Measurements from ENCODE around the gene UBXN7. TPM values are rescaled to one million over a fixed set of nuclear protein-coding genes. Genes with fewer than 3 reads are reported as not detected.

The UBXN7 gene
- total and polyA plus RNA-seq, 2 donors (not counting 3 experiments of a cell fraction or from before 2014, with no cell fraction given), result 9.9 to 57.0 TPM

DNA sequence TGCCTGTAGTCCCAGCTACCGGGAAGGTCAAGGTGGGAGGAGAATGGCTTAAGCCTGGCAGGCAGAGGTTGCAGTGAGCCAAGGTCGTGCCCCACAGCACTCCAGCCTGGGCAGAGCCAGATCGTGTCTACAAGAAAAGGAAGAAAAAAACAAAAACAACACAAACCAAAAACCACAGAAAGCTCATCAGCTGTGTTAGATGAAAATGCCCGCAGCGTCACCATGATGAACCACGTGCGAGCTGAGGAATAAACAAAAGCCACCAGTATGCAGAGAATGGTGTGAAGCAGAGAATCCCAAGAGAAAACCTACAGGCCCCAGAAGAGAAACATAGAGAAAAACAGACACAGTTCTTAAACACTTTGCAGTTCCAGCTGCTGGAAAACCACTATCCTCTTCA is 74.3 kb downstream of the UBXN7 start:
- TF ChIP-seq, protein P1, sequence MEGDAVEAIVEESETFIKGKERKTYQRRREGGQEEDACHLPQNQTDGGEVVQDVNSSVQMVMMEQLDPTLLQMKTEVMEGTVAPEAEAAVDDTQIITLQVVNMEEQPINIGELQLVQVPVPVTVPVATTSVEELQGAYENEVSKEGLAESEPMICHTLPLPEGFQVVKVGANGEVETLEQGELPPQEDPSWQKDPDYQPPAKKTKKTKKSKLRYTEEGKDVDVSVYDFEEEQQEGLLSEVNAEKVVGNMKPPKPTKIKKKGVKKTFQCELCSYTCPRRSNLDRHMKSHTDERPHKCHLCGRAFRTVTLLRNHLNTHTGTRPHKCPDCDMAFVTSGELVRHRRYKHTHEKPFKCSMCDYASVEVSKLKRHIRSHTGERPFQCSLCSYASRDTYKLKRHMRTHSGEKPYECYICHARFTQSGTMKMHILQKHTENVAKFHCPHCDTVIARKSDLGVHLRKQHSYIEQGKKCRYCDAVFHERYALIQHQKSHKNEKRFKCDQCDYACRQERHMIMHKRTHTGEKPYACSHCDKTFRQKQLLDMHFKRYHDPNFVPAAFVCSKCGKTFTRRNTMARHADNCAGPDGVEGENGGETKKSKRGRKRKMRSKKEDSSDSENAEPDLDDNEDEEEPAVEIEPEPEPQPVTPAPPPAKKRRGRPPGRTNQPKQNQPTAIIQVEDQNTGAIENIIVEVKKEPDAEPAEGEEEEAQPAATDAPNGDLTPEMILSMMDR (IDR thresholded peaks at IDR 0.05; ENCODE audit: extremely low read depth in 1 of 2, insufficient read depth in 1 of 2, low read depth in 1 of 2, low read length in 2 of 2), result no peak
- TF ChIP-seq JUN (IDR thresholded peaks at IDR 0.05; ENCODE audit: borderline replicate concordance, insufficient read depth, insufficient read length, low read depth), result no peak
- TF ChIP-seq, protein P2, sequence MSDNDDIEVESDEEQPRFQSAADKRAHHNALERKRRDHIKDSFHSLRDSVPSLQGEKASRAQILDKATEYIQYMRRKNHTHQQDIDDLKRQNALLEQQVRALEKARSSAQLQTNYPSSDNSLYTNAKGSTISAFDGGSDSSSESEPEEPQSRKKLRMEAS (IDR thresholded peaks at IDR 0.05; ENCODE audit: insufficient read depth, insufficient read length), result no peak
- TF ChIP-seq FOS (IDR thresholded peaks at IDR 0.05; ENCODE audit: borderline replicate concordance, insufficient read depth, low read length), result no peak
- no peak for TF ChIP-seq POLR2A (IDR thresholded peaks at IDR 0.05; ENCODE audit: low read depth, low read length)
- TF ChIP-seq GATA2 (IDR thresholded peaks at IDR 0.05; ENCODE audit: insufficient read depth, insufficient read length, low read depth, low read length), result no peak
- TF ChIP-seq POLR2AphosphoS5 (IDR thresholded peaks at IDR 0.05; ENCODE audit: insufficient read depth, low read depth, low read length), result no peak
- no peak for TF ChIP-seq MYC (IDR thresholded peaks at IDR 0.05; ENCODE audit: low read depth, low read length)
- TF ChIP-seq EZH2 (IDR thresholded peaks at IDR 0.05; ENCODE audit: borderline replicate concordance, low read depth, low read length, severe bottlenecking), result no peak
- no peak overlapping the region for H3K4me3 ChIP-seq (replicated peaks in 1 of 3; ENCODE audit: insufficient read depth in 1 of 3, low read depth in 1 of 3, low read length in 3 of 3)
- no peaks in the 10 kb centered on the region for H3K4me1 ChIP-seq (ENCODE audit: control insufficient read depth, extremely low read depth, insufficient read depth, low read length)
- no peaks in the 10 kb centered on the region for H3K9me3 ChIP-seq (replicated peaks; ENCODE audit: control insufficient read depth, insufficient read depth, low read length)
- no TSS peak for BruUV-seq (replicated peaks)
- ChIA-PET CTCF (interaction anchor here (1.6 kb wide), 1 partner anchor 104 kb away, joined by 3 read pairs; no protein-coding TSS in a partner anchor), POLR2A (no interaction called here)
- H3K9ac ChIP-seq (replicated peaks; ENCODE audit: extremely low read depth, insufficient read depth, low read length), result no peak overlapping the region
- H3K4me2 ChIP-seq (ENCODE audit: insufficient read depth, low read length), result no peak overlapping the region
- H3K9me1 ChIP-seq (replicated peaks; ENCODE audit: control insufficient read depth, extremely low read depth, insufficient read depth, low read length), result no peaks in the 10 kb centered on the region
- no peak for FAIRE-seq
- no peaks in the 10 kb centered on the region for H3K27me3 ChIP-seq (ENCODE audit: control insufficient read depth in 2 of 2, insufficient read depth in 2 of 2, low read length in 2 of 2)
- H3K79me2 ChIP-seq (ENCODE audit: control insufficient read depth, insufficient read depth, low read length), result no peaks in the 10 kb centered on the region
- H2AFZ ChIP-seq (ENCODE audit: low read depth, low read length), result no peak overlapping the region
- no peak for DNase-seq (ENCODE audit: low read depth, low spot score)
- no peaks in the 10 kb centered on the region for H4K20me1 ChIP-seq (replicated peaks; ENCODE audit: control insufficient read depth, extremely low read depth, insufficient read depth, low read length)
- intact Hi-C loops (cut with micrococcal nuclease) (no loop called here), dilution Hi-C loops (cut with MboI; ENCODE audit: extremely low pct_ligation_motif_present, low sequenced_read_pairs) (no loop called here)
- H3K27ac ChIP-seq (ENCODE audit: insufficient read depth, low read depth, low read length), result no peak overlapping the region
- peaks cover 12 to 14% of the 10 kb centered on the region in 2 experiments for H3K36me3 ChIP-seq (ENCODE audit: control insufficient read depth in 2 of 2, extremely low read depth in 1 of 2, insufficient read depth in 2 of 2, low read length in 2 of 2)

Data from endothelial cell of umbilical vein (primary cell).